Naive thymus-derived CD8-positive, alpha-beta T cell (primary cell): ENCODE data around the gene GARIN5B. TPM values are rescaled to one million over a fixed set of nuclear protein-coding genes. Genes with fewer than 3 reads are reported as not detected.
A peak's percentile ranks its signal among the peaks of the same experiment; 100 is the strongest.
"Not testable (repeated sequence)": the region's sequence is repeated elsewhere in the genome, so short reads cannot be mapped to it uniquely, and the experiment has no call there.

ENCODE experiments used
- ATAC-seq, 2 donors: fragments of 150-1000 bp; cut with Tn5 transposase in 1 of 2; sonication (Bioruptor Pico), chemical (Tn5 transposase) in 1 of 2; 1 replicate in 1 of 2; 2 replicates in 1 of 2; pipeline ENCODE4 v1.10.0; 2021; ENCODE audit warnings: mild to moderate bottlenecking in 2 of 2, moderate library complexity in 2 of 2
- POLR2A ChIA-PET: fragments of 350-600 bp; sonication (Branson Sonifier 250); formaldehyde crosslinking; loops from one replicate; lab custom pipeline; 2021; ENCODE audit warnings: antibody characterized with exemption; lab: Charles Lee
- DNase-seq, 10 donors: peaks; one replicate each; pipeline versions ENCODE4 v3.0.0 to v3.0.0-alpha.2; 2020 to 2022
- H3K27ac Mint-ChIP-seq, 10 donors: one replicate each; pipeline ENCODE4 v1.8.0; 2020 to 2022; ENCODE audit warnings: mild to moderate bottlenecking in 10 of 10, mixed read lengths in 10 of 10, moderate library complexity in 4 of 10, inconsistent platforms in 1 of 10
- H3K27me3 Mint-ChIP-seq, 5 donors: one replicate each; pipeline ENCODE4 v1.8.0; 2021 to 2022; ENCODE audit warnings: mixed read lengths in 5 of 5
- H3K36me3 Mint-ChIP-seq, 3 donors: one replicate each; pipeline ENCODE4 v1.8.0; 2020 to 2022; ENCODE audit warnings: mixed read lengths in 3 of 3, mild to moderate bottlenecking in 2 of 3, inconsistent platforms in 1 of 3
- H3K4me1 Mint-ChIP-seq, 4 donors: one replicate each; pipeline ENCODE4 v1.8.0; 2021 to 2022; ENCODE audit warnings: mixed read lengths in 4 of 4
- H3K4me3 Mint-ChIP-seq, 10 donors: one replicate each; pipeline ENCODE4 v1.8.0; 2020 to 2022; ENCODE audit warnings: mild to moderate bottlenecking in 10 of 10, mixed read lengths in 10 of 10, moderate library complexity in 6 of 10, inconsistent platforms in 1 of 10
- H3K9me3 Mint-ChIP-seq, 9 donors: one replicate each; pipeline ENCODE4 v1.8.0; 2020 to 2022; ENCODE audit warnings: mixed read lengths in 9 of 9, mild to moderate bottlenecking in 3 of 9, inconsistent platforms in 1 of 9, moderate library complexity in 1 of 9
- polyA plus RNA-seq, 3 donors: library from polyadenylated mRNA; unstranded; fragments of 300-500 nt; fragmentation: Illumina TruSeq; gene quantifications; one replicate each; pipeline ENCODE4 v1.2.3, GENCODE V29; 2021
- total RNA-seq, 8 experiments: library from RNA in 2 of 8; stranded (reverse) in 2 of 8; gene quantifications; one replicate each; pipeline ENCODE4 v1.2.3 and lab custom pipeline; 2021 to 2026

GARIN5B gene
- total and polyA plus RNA-seq, 5 experiments from 2014 or later: not detected

- H3K4me3 Mint-ChIP-seq, ATAC-seq, DNase-seq, H3K9me3 Mint-ChIP-seq, H3K27ac Mint-ChIP-seq, H3K27me3 Mint-ChIP-seq: not testable (repeated sequence)
- H3K36me3 Mint-ChIP-seq: peaks cover 0 to 47% (median 17%) of the 10 kb centered on the region in 3 donors
- POLR2A ChIA-PET: interaction anchor here (10.0 kb wide), 1 partner anchor 13 kb away, joined by 181 read pairs; the partner anchor contains the start of genes RPL28 and TMEM238
- H3K4me1 Mint-ChIP-seq: peaks cover 11 to 26% (median 17%) of the 10 kb centered on the region in 4 donors
These were observed 38.3 kb upstream of the GARIN5B start for GRCh38 chr19:55401390-55401789.

DNA sequence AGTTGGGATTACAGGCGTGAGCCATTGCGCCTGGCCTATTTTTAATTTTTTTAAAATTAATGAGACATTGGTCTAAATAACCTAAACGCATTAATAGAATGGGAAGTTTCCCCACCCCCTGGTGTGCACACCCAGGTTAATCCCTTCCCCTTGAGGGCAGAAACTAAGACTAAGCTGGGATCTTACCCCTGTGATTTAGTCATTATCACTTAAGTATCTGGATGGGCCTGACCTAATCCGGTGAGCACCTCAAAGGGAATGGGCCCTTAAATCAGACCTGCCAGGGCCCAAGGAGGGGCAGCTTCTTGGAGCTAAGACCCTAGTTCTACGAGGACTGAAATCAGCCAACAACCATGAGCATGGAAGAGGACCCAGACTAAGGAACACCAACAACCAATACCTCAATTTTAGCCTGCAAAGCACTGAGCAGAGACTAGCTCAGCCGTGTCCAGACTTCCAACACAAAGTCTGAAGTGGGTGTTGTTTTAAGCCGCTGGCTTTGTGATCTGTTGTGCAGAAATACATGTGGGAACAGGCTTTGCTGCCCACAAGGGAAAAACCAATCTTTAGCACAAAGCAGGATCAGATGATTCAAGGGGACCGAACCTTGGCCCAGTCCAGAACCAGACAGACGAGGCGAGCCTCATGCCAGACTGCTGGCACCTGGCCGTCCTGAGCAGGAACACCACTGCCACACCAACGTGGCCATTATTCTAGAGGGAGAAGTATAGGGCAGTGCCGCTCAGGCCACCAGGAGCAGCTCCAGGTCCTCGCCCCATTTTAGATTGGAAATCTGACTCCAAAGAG, 37.4 kb upstream of the GARIN5B start:
- Mint-ChIP-seq H3K4me3 (no peak overlapping the region), H3K27ac (no peak overlapping the region), H3K36me3 (peaks cover 0 to 39% (median 10%) of the 10 kb centered on the region in 3 donors), H3K4me1 (peaks cover 2 to 17% (median 8%) of the 10 kb centered on the region in 4 donors), H3K27me3 (no peaks in the 10 kb centered on the region), H3K9me3 (no peaks in the 10 kb centered on the region)
- DNase-seq: no peak
- POLR2A ChIA-PET: interaction anchor here (4.6 kb wide), 1 partner anchor 13 kb away, joined by 19 read pairs; no protein-coding TSS in a partner anchor
- no peak for ATAC-seq

GRCh38 chr19:55398200-55398925, 35.3 kb upstream of the GARIN5B start:
- DNase-seq (no peak), ATAC-seq (no peak)
- Mint-ChIP-seq H3K4me1 (peaks cover 0 to 10% (median 6%) of the 10 kb centered on the region in 4 donors), H3K27me3 (no peaks in the 10 kb centered on the region), H3K36me3 (peaks cover 0 to 27% (median 9%) of the 10 kb centered on the region in 3 donors), H3K4me3 (peak overlapping the region in 1 of 10 donors; percentile 12), H3K27ac (peak overlapping the region in 1 of 10 donors; percentile 5), H3K9me3 (no peaks in the 10 kb centered on the region)
- POLR2A ChIA-PET: interaction anchor here (2.1 to 4.6 kb wide), 2 partner anchors 9 to 11 kb away, joined by 5 to 19 read pairs; partner anchors contain the start of gene UBE2S

DNA sequence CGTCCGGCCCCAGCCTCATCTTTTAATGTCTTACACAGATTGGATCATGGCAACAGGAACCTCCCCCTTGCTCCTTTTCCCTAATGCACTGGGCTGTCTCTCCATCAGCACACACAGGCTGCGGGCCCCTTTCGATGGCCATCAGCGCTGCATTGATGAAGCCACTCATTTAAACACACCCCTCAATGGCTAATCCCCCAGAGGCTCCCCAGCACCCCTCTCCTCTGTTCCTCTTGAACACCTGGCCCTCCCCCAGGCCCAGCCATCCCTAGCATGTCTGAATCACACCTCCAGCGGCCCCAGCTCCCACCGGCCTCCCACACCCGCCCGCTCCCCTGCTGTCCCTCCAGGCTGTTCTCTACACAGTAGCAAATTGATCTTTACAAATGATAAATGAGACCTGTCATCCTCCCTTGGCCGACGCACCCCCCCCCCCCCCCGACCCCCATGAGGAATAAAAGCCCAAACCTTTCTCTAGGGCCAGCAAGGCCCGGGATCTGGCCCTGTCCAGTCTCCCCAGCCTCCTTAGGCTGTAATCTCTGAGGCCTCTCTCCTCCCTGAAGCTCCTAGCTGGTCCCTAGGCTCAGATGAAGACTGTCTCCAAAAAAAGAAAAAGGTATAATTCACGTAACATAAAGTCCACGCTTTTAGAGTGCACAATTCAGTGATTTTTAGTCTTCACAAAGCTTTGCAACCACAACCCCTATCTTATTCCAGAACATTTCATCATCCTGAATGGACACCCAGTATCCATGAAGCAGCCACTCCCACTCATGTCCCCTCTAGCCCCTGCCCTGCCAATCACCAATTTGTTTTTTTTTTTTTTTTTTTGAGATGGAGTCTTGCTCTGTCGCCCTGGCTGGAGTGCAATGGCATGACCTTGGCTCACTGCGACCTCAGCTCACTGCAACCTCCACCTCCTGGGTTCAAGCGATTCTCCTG, 30.0 kb upstream of the GARIN5B start:
- no peak for DNase-seq
- Mint-ChIP-seq H3K9me3 (no peaks in the 10 kb centered on the region), H3K4me1 (peaks cover 17 to 44% (median 38%) of the 10 kb centered on the region in 4 donors), H3K36me3 (peaks cover 0 to 33% (median 8%) of the 10 kb centered on the region in 3 donors), H3K27me3 (no peaks in the 10 kb centered on the region), H3K27ac (peak overlapping the region in 8 of 10 donors; percentile 4 to 81 (median 58)), H3K4me3 (no peak overlapping the region)
- no peak for ATAC-seq
- POLR2A ChIA-PET: interaction anchor here (12.9 kb wide), 1 partner anchor 13 kb away, joined by 181 read pairs; the partner anchor contains the start of gene UBE2S

- DNase-seq: no peak
- ATAC-seq: no peak
- H3K9me3 Mint-ChIP-seq: no peaks in the 10 kb centered on the region
- H3K4me3 Mint-ChIP-seq: no peak overlapping the region
- peak overlapping the region in 9 of 10 donors; percentile 18 to 68 (median 60) for H3K27ac Mint-ChIP-seq
- POLR2A ChIA-PET: interaction anchor here (1.1 to 12.9 kb wide), 2 partner anchors 15 to 89 kb away, joined by 3 to 181 read pairs; partner anchors contain the start of gene UBE2S
- no peaks in the 10 kb centered on the region for H3K27me3 Mint-ChIP-seq
- H3K4me1 Mint-ChIP-seq: peaks cover 18 to 53% (median 47%) of the 10 kb centered on the region in 4 donors
- peaks cover 0 to 44% (median 14%) of the 10 kb centered on the region in 3 donors for H3K36me3 Mint-ChIP-seq
These were observed 28.9 kb upstream of the GARIN5B start for GRCh38 chr19:55391702-55392615.

DNA sequence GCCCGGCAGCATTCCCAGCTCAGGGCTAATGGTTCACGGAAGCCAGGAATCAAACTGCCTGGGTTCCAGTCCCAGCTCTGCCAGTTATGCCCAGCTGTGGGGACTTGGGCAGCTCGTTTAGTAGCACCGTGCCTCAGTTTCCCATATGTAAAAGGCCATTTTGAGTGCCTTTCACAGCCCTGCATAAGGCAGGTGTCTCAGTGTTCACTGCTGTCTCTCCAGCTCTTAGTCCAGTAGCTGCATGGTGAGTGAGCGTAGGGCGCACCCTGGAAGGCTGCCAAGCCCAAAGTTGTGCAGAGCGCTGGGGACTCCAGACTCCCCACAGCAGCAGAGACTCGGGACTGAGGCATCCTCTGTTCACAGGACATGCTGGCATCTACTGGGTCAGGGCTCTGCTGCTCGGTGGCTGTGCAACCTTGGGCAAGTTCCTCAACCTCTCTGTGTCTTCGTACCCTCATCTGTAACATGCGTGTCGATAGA, 28.2 kb upstream of the GARIN5B start:
- POLR2A ChIA-PET: interaction anchor here (0.8 to 12.9 kb wide), 3 partner anchors 15 to 88 kb away, joined by 3 to 181 read pairs (median 3); partner anchors contain the start of genes KMT5C and UBE2S
- Mint-ChIP-seq H3K4me3 (no peak overlapping the region), H3K27me3 (no peaks in the 10 kb centered on the region), H3K27ac (peak overlapping the region in 6 of 10 donors; percentile 33 to 89 (median 82)), H3K4me1 (peaks cover 21 to 59% (median 54%) of the 10 kb centered on the region in 4 donors), H3K9me3 (no peaks in the 10 kb centered on the region), H3K36me3 (peaks cover 3 to 50% (median 21%) of the 10 kb centered on the region in 3 donors)
- ATAC-seq (peak in 1 of 2 donors; percentile 26), DNase-seq (no peak)

- peaks cover 0 to 2% (median 0%) of the 10 kb centered on the region in 9 donors for H3K9me3 Mint-ChIP-seq
- peak overlapping the region in 9 of 10 donors; percentile 32 to 89 (median 81) for H3K27ac Mint-ChIP-seq
- no peaks in the 10 kb centered on the region for H3K27me3 Mint-ChIP-seq
- H3K36me3 Mint-ChIP-seq: peaks cover 9 to 56% (median 21%) of the 10 kb centered on the region in 3 donors
- POLR2A ChIA-PET: interaction anchor here (0.8 to 12.9 kb wide), 3 partner anchors 16 to 87 kb away, joined by 3 to 181 read pairs (median 3); partner anchors contain the start of genes KMT5C and UBE2S
- ATAC-seq (no peak), DNase-seq (no peak)
- peaks cover 25 to 64% (median 59%) of the 10 kb centered on the region in 4 donors for H3K4me1 Mint-ChIP-seq
- peak overlapping the region in 2 of 10 donors; percentile 24 to 66 for H3K4me3 Mint-ChIP-seq
These were observed 27.4 kb upstream of the GARIN5B start for GRCh38 chr19:55390461-55390880.

DNA sequence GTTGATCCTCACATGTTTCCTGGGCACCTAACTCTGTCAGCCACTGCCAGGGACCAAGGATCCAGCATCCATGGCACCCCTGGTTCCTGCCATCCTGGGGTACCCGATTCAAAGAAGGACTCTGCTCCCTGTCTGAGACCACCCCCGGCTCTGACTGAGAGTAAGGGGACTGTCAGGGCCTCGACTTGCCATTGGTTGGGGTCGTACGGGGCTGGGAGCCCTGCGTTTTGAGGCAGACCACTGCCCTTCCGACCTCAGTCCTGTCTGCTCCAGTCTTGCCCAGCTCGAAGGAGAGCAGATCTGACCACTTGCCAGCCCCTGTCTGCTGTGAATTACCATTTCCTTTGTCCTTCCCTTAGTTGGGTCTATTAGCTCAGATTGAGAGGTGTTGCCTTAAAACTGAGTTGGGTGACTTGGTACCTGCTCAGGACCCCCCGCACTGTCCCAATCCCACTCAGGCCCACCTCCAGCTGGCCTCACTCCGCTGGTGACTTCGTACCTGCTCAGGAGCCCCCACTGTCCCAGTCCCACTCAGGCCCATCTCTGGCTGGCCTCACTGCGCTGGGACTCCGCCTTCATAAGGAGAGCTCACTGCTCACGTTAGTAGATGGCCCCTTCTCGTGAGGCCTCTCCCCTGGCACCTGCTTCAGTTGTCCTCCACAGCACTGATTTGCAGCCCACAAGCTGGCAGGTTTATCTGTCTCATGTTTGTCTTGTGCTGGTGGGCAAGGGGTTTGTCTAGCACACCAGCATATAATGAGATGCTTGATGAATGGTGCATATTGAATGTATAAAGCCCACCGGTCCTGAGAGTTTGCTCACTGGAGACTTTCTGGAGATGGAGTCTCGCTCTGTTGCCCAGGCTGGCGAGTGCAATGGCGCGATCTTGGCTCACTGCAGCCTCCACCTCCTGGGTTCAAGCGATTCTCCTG, 26.6 kb upstream of the GARIN5B start:
- H3K4me1 Mint-ChIP-seq: peaks cover 25 to 70% (median 64%) of the 10 kb centered on the region in 4 donors
- peak overlapping the region in 9 of 10 donors; percentile 24 to 86 (median 60) for H3K27ac Mint-ChIP-seq
- DNase-seq (peak in 1 of 10 donors; percentile 27), ATAC-seq (no peak)
- peaks cover 9 to 56% (median 21%) of the 10 kb centered on the region in 3 donors for H3K36me3 Mint-ChIP-seq
- H3K27me3 Mint-ChIP-seq: no peaks in the 10 kb centered on the region
- H3K4me3 Mint-ChIP-seq: peak overlapping the region; percentile 45 to 99 (median 68)
- H3K9me3 Mint-ChIP-seq: peaks cover 0 to 2% (median 0%) of the 10 kb centered on the region in 9 donors
- POLR2A ChIA-PET: interaction anchor here (3.3 to 12.9 kb wide), 2 partner anchors 9 to 17 kb away, joined by 19 to 181 read pairs; partner anchors contain the start of gene UBE2S

- Mint-ChIP-seq H3K27me3 (no peaks in the 10 kb centered on the region), H3K4me1 (peaks cover 26 to 79% (median 69%) of the 10 kb centered on the region in 4 donors), H3K36me3 (peaks cover 9 to 56% (median 21%) of the 10 kb centered on the region in 3 donors), H3K9me3 (peaks cover 0 to 2% (median 0%) of the 10 kb centered on the region in 9 donors), H3K4me3 (peak overlapping the region; percentile 99 to 100 (median 100)), H3K27ac (peak overlapping the region; percentile 31 to 100 (median 99))
- peak in 1 of 10 donors; percentile 59 for DNase-seq
- POLR2A ChIA-PET: interaction anchor here (0.7 to 12.9 kb wide), 6 partner anchors 11 to 284 kb away, joined by 3 to 181 read pairs (median 12); partner anchors contain the start of genes FIZ1 and UBE2S
- ATAC-seq: no peak
These were observed 24.9 kb upstream of the GARIN5B start for GRCh38 chr19:55387736-55388497.
